ENCODE results near the gene PLEKHJ1.

The PLEKHJ1 gene

GRCh38 chr19:2210206-2210605, 25.9 kb downstream of the PLEKHJ1 start:
- TF ChIP-seq, protein P1, sequence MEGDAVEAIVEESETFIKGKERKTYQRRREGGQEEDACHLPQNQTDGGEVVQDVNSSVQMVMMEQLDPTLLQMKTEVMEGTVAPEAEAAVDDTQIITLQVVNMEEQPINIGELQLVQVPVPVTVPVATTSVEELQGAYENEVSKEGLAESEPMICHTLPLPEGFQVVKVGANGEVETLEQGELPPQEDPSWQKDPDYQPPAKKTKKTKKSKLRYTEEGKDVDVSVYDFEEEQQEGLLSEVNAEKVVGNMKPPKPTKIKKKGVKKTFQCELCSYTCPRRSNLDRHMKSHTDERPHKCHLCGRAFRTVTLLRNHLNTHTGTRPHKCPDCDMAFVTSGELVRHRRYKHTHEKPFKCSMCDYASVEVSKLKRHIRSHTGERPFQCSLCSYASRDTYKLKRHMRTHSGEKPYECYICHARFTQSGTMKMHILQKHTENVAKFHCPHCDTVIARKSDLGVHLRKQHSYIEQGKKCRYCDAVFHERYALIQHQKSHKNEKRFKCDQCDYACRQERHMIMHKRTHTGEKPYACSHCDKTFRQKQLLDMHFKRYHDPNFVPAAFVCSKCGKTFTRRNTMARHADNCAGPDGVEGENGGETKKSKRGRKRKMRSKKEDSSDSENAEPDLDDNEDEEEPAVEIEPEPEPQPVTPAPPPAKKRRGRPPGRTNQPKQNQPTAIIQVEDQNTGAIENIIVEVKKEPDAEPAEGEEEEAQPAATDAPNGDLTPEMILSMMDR (IDR thresholded peaks at IDR 0.05), result no peak
- Histone ChIP-seq H3K27ac (no peak overlapping the region), H3K4me1 (ENCODE audit: control insufficient read depth in 1 of 2, insufficient read depth in 1 of 2, low read depth in 1 of 2, low read length in 1 of 2) (no peaks in the 10 kb centered on the region), H3K36me3 (peaks cover 89% of the 10 kb centered on the region), H3K9me3 (no peaks in the 10 kb centered on the region), H3K4me3 (ENCODE audit: low read depth in 1 of 2, low read length in 1 of 2) (no peak overlapping the region), H3K27me3 (no peaks in the 10 kb centered on the region)

- H3K4me1 ChIP-seq (ENCODE audit: control insufficient read depth in 1 of 2, insufficient read depth in 1 of 2, low read depth in 1 of 2, low read length in 1 of 2), result no peaks in the 10 kb centered on the region
- H3K4me3 ChIP-seq (ENCODE audit: low read depth in 1 of 2, low read length in 1 of 2), result no peak overlapping the region
- no peaks in the 10 kb centered on the region for H3K27me3 ChIP-seq
- H3K27ac ChIP-seq, result no peak overlapping the region
- TF ChIP-seq, protein P1 (IDR thresholded peaks at IDR 0.05), result no peak
- no peaks in the 10 kb centered on the region for H3K9me3 ChIP-seq
- H3K36me3 ChIP-seq, result peaks cover 81% of the 10 kb centered on the region
Measured at GRCh38 chr19:2209408-2209807, 26.7 kb downstream of the PLEKHJ1 start.

DNA sequence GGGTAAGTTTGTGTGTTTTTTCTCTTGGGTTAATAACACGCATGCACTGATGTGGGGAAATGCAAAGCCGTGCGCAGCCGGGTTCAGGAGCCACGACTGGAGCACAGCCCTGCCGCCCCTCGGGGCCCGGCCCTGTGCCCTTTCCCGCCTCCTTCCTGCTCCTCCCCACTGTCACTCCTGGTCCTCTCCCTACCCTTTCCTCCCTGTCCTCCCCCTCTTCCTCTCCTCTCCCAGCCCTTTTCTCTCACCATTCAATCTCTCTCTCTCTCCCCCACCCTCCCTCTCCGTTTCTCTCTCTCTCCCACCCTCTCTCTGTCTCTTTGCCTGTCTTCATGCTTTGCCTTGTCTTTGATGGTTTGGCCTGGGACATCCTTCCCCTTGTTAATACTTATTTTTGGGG, 27.2 kb downstream of the PLEKHJ1 start:
- H3K27ac ChIP-seq, result no peak overlapping the region
- H3K27me3 ChIP-seq, result no peaks in the 10 kb centered on the region
- no peak overlapping the region for H3K4me3 ChIP-seq (ENCODE audit: low read depth in 1 of 2, low read length in 1 of 2)
- H3K36me3 ChIP-seq, result peaks cover 78% of the 10 kb centered on the region
- H3K4me1 ChIP-seq (ENCODE audit: control insufficient read depth in 1 of 2, insufficient read depth in 1 of 2, low read depth in 1 of 2, low read length in 1 of 2), result no peaks in the 10 kb centered on the region
- TF ChIP-seq, protein P1 (IDR thresholded peaks at IDR 0.05), result no peak
- no peaks in the 10 kb centered on the region for H3K9me3 ChIP-seq

DNA sequence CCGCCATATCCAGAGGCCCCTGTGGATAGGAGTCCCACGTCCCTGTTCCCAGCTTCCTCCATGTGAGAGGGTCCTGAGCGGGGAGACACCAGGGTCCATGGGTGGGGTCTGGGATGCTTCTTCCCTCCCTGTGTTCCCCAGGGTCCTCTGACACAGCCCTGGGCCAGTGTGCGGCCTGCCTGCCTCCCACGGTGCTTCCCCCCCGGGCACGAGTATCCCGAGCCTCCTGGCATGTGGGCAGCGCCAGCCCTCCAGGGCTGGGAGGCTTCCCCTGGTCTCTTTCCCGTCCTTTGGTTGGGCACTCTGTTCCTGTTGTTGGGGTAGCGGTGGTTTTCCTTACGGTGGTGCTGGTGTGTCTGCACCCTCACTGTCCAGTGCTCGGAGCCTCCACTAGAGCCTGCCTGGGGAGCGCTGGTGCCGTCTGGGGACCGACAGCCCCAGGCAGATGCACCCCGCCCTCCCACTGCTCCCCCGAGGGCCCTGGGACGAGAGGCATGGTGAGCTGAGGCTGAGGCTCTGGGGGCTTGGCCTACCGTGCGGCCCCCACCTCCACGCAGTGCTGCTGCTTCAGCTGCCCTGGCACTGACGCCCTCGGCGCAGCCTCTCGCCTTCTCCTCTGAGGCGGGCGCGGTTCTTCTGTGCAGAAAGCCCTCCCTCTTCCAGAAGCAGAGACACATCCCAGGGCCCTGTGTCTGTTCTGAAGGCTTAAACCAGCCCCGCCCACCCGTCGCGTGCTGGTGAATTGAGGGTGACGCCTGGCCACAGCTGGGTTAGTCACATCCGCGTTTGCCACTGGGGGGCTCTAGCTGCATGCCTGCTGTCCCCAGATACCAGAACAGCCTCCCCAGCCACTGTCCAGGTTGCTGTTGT, 27.9 kb downstream of the PLEKHJ1 start:
- H3K27ac ChIP-seq, result no peak overlapping the region
- no peak overlapping the region for H3K4me3 ChIP-seq (ENCODE audit: low read depth in 1 of 2, low read length in 1 of 2)
- TF ChIP-seq, protein P1 (IDR thresholded peaks at IDR 0.05), result no peak
- no peaks in the 10 kb centered on the region for H3K9me3 ChIP-seq
- H3K36me3 ChIP-seq, result peaks cover 78% of the 10 kb centered on the region
- H3K4me1 ChIP-seq (ENCODE audit: control insufficient read depth in 1 of 2, insufficient read depth in 1 of 2, low read depth in 1 of 2, low read length in 1 of 2), result no peaks in the 10 kb centered on the region
- H3K27me3 ChIP-seq, result no peaks in the 10 kb centered on the region

DNA sequence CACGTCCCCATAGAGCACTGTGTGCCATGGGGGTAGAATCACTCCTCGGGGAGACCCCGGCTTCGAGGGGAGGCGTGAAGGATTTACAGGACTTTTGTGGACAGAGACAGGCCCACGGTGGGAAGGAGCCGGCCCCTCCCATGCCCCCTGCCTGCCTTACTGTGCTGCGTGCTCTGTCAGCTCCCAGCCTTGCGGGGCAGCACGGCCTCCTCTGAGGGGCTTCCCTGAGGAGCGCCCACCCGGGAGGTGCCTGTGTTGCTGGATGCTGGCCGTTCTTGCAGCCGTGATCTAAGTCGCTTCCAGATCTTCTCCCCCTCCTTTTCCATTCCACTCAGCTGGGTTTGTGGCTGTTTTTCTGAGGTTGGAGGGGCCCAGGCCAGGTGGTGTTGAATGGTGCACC, 29.1 kb downstream of the PLEKHJ1 start:
- Histone ChIP-seq H3K4me3 (ENCODE audit: low read depth in 1 of 2, low read length in 1 of 2) (no peak overlapping the region), H3K9me3 (no peaks in the 10 kb centered on the region), H3K27ac (no peak overlapping the region), H3K27me3 (no peaks in the 10 kb centered on the region), H3K36me3 (peaks cover 77% of the 10 kb centered on the region), H3K4me1 (ENCODE audit: control insufficient read depth in 1 of 2, insufficient read depth in 1 of 2, low read depth in 1 of 2, low read length in 1 of 2) (no peaks in the 10 kb centered on the region)
- TF ChIP-seq, protein P1 (IDR thresholded peaks at IDR 0.05), result no peak
